ENCODE measurements around the gene KPNA5. TPM values are rescaled to one million over a fixed set of nuclear protein-coding genes. Genes with fewer than 3 reads are reported as not detected.
A peak's percentile ranks its signal among the peaks of the same experiment; 100 is the strongest.

KPNA5 gene
- total and polyA plus RNA-seq, 2 of the 8 experiments (the other 6 are each of a cell fraction or from before 2014, with no cell fraction given): 2.0 to 9.7 TPM

DNA sequence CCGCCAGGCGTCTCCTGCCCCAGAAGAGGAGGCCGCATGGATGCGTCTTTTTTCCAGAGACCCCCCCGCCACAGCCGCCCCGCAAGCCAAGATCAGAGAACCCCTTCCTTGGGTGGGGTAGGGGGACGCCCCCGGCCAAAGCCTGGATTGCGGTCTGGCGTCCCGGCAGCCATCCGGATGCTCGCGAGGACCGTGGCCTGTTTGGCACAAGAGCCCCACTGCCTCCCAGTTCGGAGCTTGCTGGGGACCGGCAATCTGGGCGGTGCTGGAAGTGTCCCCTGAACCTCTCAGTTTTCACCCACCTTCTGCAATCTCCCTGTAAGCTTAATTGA lies 83.6 kb downstream of the KPNA5 start (continued):
- TF ChIP-seq, protein P1, sequence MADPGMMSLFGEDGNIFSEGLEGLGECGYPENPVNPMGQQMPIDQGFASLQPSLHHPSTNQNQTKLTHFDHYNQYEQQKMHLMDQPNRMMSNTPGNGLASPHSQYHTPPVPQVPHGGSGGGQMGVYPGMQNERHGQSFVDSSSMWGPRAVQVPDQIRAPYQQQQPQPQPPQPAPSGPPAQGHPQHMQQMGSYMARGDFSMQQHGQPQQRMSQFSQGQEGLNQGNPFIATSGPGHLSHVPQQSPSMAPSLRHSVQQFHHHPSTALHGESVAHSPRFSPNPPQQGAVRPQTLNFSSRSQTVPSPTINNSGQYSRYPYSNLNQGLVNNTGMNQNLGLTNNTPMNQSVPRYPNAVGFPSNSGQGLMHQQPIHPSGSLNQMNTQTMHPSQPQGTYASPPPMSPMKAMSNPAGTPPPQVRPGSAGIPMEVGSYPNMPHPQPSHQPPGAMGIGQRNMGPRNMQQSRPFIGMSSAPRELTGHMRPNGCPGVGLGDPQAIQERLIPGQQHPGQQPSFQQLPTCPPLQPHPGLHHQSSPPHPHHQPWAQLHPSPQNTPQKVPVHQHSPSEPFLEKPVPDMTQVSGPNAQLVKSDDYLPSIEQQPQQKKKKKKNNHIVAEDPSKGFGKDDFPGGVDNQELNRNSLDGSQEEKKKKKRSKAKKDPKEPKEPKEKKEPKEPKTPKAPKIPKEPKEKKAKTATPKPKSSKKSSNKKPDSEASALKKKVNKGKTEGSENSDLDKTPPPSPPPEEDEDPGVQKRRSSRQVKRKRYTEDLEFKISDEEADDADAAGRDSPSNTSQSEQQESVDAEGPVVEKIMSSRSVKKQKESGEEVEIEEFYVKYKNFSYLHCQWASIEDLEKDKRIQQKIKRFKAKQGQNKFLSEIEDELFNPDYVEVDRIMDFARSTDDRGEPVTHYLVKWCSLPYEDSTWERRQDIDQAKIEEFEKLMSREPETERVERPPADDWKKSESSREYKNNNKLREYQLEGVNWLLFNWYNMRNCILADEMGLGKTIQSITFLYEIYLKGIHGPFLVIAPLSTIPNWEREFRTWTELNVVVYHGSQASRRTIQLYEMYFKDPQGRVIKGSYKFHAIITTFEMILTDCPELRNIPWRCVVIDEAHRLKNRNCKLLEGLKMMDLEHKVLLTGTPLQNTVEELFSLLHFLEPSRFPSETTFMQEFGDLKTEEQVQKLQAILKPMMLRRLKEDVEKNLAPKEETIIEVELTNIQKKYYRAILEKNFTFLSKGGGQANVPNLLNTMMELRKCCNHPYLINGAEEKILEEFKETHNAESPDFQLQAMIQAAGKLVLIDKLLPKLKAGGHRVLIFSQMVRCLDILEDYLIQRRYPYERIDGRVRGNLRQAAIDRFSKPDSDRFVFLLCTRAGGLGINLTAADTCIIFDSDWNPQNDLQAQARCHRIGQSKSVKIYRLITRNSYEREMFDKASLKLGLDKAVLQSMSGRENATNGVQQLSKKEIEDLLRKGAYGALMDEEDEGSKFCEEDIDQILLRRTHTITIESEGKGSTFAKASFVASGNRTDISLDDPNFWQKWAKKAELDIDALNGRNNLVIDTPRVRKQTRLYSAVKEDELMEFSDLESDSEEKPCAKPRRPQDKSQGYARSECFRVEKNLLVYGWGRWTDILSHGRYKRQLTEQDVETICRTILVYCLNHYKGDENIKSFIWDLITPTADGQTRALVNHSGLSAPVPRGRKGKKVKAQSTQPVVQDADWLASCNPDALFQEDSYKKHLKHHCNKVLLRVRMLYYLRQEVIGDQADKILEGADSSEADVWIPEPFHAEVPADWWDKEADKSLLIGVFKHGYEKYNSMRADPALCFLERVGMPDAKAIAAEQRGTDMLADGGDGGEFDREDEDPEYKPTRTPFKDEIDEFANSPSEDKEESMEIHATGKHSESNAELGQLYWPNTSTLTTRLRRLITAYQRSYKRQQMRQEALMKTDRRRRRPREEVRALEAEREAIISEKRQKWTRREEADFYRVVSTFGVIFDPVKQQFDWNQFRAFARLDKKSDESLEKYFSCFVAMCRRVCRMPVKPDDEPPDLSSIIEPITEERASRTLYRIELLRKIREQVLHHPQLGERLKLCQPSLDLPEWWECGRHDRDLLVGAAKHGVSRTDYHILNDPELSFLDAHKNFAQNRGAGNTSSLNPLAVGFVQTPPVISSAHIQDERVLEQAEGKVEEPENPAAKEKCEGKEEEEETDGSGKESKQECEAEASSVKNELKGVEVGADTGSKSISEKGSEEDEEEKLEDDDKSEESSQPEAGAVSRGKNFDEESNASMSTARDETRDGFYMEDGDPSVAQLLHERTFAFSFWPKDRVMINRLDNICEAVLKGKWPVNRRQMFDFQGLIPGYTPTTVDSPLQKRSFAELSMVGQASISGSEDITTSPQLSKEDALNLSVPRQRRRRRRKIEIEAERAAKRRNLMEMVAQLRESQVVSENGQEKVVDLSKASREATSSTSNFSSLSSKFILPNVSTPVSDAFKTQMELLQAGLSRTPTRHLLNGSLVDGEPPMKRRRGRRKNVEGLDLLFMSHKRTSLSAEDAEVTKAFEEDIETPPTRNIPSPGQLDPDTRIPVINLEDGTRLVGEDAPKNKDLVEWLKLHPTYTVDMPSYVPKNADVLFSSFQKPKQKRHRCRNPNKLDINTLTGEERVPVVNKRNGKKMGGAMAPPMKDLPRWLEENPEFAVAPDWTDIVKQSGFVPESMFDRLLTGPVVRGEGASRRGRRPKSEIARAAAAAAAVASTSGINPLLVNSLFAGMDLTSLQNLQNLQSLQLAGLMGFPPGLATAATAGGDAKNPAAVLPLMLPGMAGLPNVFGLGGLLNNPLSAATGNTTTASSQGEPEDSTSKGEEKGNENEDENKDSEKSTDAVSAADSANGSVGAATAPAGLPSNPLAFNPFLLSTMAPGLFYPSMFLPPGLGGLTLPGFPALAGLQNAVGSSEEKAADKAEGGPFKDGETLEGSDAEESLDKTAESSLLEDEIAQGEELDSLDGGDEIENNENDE (IDR thresholded peaks at IDR 0.05; ENCODE audit: insufficient replicate concordance, low read length): no peak
- TF ChIP-seq BACH1 (IDR thresholded peaks at IDR 0.05; ENCODE audit: low read length) (0 out of 2 replicates have a peak, but pooled peaks have one; percentile 15), TAF1 (IDR thresholded peaks at IDR 0.05; ENCODE audit: low read depth, low read length) (no peak; the same call in 1 of the 2 replicates), CHD1 (IDR thresholded peaks at IDR 0.05; ENCODE audit: low read depth, low read length) (peak; percentile 60; the same call in 1 of the 2 replicates)
